ENCODE measurements around the gene KCNQ1.

Gene KCNQ1

GRCh38 chr11:2524446-2525165 is 79.8 kb downstream of the KCNQ1 start:
- DNase-seq = no peak

GRCh38 chr11:2525166-2525861 is 80.5 kb downstream of the KCNQ1 start:
- peak; percentile 1 for DNase-seq

GRCh38 chr11:2525941-2526807 is 81.4 kb downstream of the KCNQ1 start:
- peak; percentile 0 for DNase-seq

GRCh38 chr11:2526808-2527381 is 82.1 kb downstream of the KCNQ1 start:
- DNase-seq = peak; percentile 1

GRCh38 chr11:2527621-2528291 is 82.9 kb downstream of the KCNQ1 start:
- DNase-seq = peak; percentile 1

- peak; percentile 1 for DNase-seq
Observed at GRCh38 chr11:2528301-2529050, 83.7 kb downstream of the KCNQ1 start.

GRCh38 chr11:2529173-2529572 is 84.4 kb downstream of the KCNQ1 start:
- no peak for DNase-seq

GRCh38 chr11:2529636-2530035 is 84.8 kb downstream of the KCNQ1 start:
- DNase-seq = peak; percentile 0

- DNase-seq = no peak
Observed at GRCh38 chr11:2530131-2530854, 85.5 kb downstream of the KCNQ1 start.

GRCh38 chr11:2530855-2531200 is 86.0 kb downstream of the KCNQ1 start:
- no peak for DNase-seq

GRCh38 chr11:2531277-2531986 is 86.6 kb downstream of the KCNQ1 start:
- peak; percentile 47 for DNase-seq

- DNase-seq = no peak
Observed at GRCh38 chr11:2531987-2532703, 87.3 kb downstream of the KCNQ1 start.

- peak; percentile 91 for DNase-seq
Observed at GRCh38 chr11:2532704-2533586, 88.1 kb downstream of the KCNQ1 start.

- DNase-seq = no peak
Observed at GRCh38 chr11:2533587-2534133, 88.9 kb downstream of the KCNQ1 start.

- no peak for DNase-seq
Observed at GRCh38 chr11:2534134-2534956, 89.5 kb downstream of the KCNQ1 start.

- DNase-seq = no peak
Observed at GRCh38 chr11:2534957-2535672, 90.3 kb downstream of the KCNQ1 start.

Data from stimulated activated CD4-positive, alpha-beta T cell treated with anti-CD3 and anti-CD28 coated beads, Interleukin-1b, Interleukin-23, amount 100 ng/mL, for 48 hours (primary cell).